CD4-positive, alpha-beta T cell (primary cell): ENCODE data around the gene ARHGEF4. TPM values are rescaled to one million over a fixed set of nuclear protein-coding genes. Genes with fewer than 3 reads are reported as not detected.

Experiments used
- ATAC-seq: fragments of 200-7000 bp; cut with Tn5 transposase; one replicate; pipeline ENCODE4 v1.10.0; 2022; ENCODE audit warnings: mild to moderate bottlenecking; ENCODE audit not compliant: poor library complexity
- CTCF ChIA-PET: fragments of 350-600 bp; sonication (Branson Sonifier 250); formaldehyde crosslinking; loops from one replicate; lab custom pipeline; 2021; ENCODE audit warnings: antibody characterized with exemption, inconsistent platforms; lab: Charles Lee
- POLR2A ChIA-PET: fragments of 350-600 bp; sonication (Branson Sonifier 250); formaldehyde crosslinking; loops from one replicate; lab custom pipeline; 2021; ENCODE audit warnings: antibody characterized with exemption, inconsistent platforms; lab: Charles Lee
- DNase-seq, 14 experiments: peaks; one replicate each; pipeline ENCODE4 v3.0.0-alpha.2; 2013 to 2020; ENCODE audit warnings: mixed read lengths in 2 of 14
- H3K27ac ChIP-seq, 2 donors: one replicate each; pipeline versions ENCODE4 v1.5.1 to v1.7.0; 2013; ENCODE audit warnings: low read length in 2 of 2, low read depth in 1 of 2, mild to moderate bottlenecking in 1 of 2
- H3K27me3 ChIP-seq, 2 experiments: 1 replicate in 1 of 2; 2 replicates in 1 of 2; pipeline versions ENCODE4 v1.6.1 to v1.7.0; 2013; ENCODE audit warnings: low read length in 2 of 2, control low read depth in 1 of 2, mild to moderate bottlenecking in 1 of 2, moderate library complexity in 1 of 2; ENCODE audit not compliant: insufficient read depth in 2 of 2, control insufficient read depth in 1 of 2
- H3K36me3 ChIP-seq: one replicate; pipeline ENCODE4 v1.6.1; 2013; ENCODE audit warnings: low read length, control low read depth; ENCODE audit not compliant: insufficient read depth
- H3K4me1 ChIP-seq: one replicate; pipeline ENCODE4 v1.6.1; 2013; ENCODE audit warnings: low read length, control low read depth; ENCODE audit not compliant: insufficient read depth
- H3K4me3 ChIP-seq: one replicate; pipeline ENCODE4 v1.5.1; 2013; ENCODE audit warnings: mild to moderate bottlenecking, low read length, moderate library complexity
- H3K9me3 ChIP-seq, 2 experiments: 1 replicate in 1 of 2; 2 replicates in 1 of 2; pipeline versions ENCODE4 v1.6.1 to v1.7.0; 2013; ENCODE audit warnings: low read length in 2 of 2, mild to moderate bottlenecking in 2 of 2, control low read depth in 1 of 2, moderate library complexity in 1 of 2; ENCODE audit not compliant: control insufficient read depth in 1 of 2, insufficient read depth in 1 of 2
- H3K27ac Mint-ChIP-seq: one replicate; pipeline ENCODE4 v1.8.0; 2020; ENCODE audit warnings: mixed read lengths
- H3K27me3 Mint-ChIP-seq: one replicate; pipeline ENCODE4 v1.8.0; 2021; ENCODE audit warnings: mixed read lengths
- H3K36me3 Mint-ChIP-seq: one replicate; pipeline ENCODE4 v1.8.0; 2021; ENCODE audit warnings: low read depth, mixed read lengths
- H3K4me1 Mint-ChIP-seq: one replicate; pipeline ENCODE4 v1.8.0; 2021; ENCODE audit warnings: low read depth, mixed read lengths
- H3K4me3 Mint-ChIP-seq: one replicate; pipeline ENCODE4 v1.8.0; 2020; ENCODE audit warnings: mild to moderate bottlenecking, mixed read lengths
- H3K9me3 Mint-ChIP-seq: one replicate; pipeline ENCODE4 v1.8.0; 2020; ENCODE audit warnings: mixed read lengths
- CTCF ChIP-seq: fragments of 200-600 bp; IDR thresholded peaks from one replicate; pipeline ENCODE4 v1.8.0; 2022; ENCODE audit warnings: antibody characterized with exemption, mild to moderate bottlenecking
- intact Hi-C, 2 experiments: fragments of 100-400 bp; cut with DNase I in 1 of 2; cut with micrococcal nuclease in 1 of 2; formaldehyde crosslinking; loops; one replicate each; pipeline versions ENCODE4 v1.15.1 to v1.9.0; 2023 to 2025; cut with DNase I, micrococcal nuclease
- total RNA-seq, 174 experiments: library from RNA in 2 of 174; stranded (reverse) in 2 of 174; gene quantifications; one replicate each; pipeline ENCODE4 v1.2.3 and lab custom pipeline; 2021 to 2026

ARHGEF4 gene
- total RNA-seq, 2 experiments from 2014 or later: 3.6 to 4.1 TPM

GRCh38 chr2:130807659-130808385, 28.9 kb upstream of the ARHGEF4 start:
- no peak overlapping the region for H3K27ac Mint-ChIP-seq
- intact Hi-C loops: no loop called here
- H3K36me3 ChIP-seq: no peaks in the 10 kb centered on the region

GRCh38 chr2:130808482-130809268, 28.0 kb upstream of the ARHGEF4 start:
- intact Hi-C loops: no loop called here
- no peak overlapping the region for H3K27ac Mint-ChIP-seq
- POLR2A ChIA-PET: no interaction called here

More at GRCh38 chr2:130807659-130808385, 28.9 kb upstream of the ARHGEF4 start:
- H3K4me3 Mint-ChIP-seq: no peak overlapping the region
- no peak for TF ChIP-seq CTCF
- no peak overlapping the region for H3K4me3 ChIP-seq
- ChIA-PET CTCF (interaction anchor here (0.5 kb wide), 1 partner anchor 607 kb away, joined by 6 read pairs; no protein-coding TSS in a partner anchor), POLR2A (no interaction called here)
- no peak for ATAC-seq
- peaks cover 4% of the 10 kb centered on the region for H3K27me3 Mint-ChIP-seq
- H3K36me3 Mint-ChIP-seq: no peaks in the 10 kb centered on the region
- no peak overlapping the region for H3K27ac ChIP-seq
- H3K4me1 Mint-ChIP-seq: peaks cover 5% of the 10 kb centered on the region
- H3K9me3 ChIP-seq: no peaks in the 10 kb centered on the region
- H3K27me3 ChIP-seq: no peaks in the 10 kb centered on the region
- DNase-seq: no peak
- no peaks in the 10 kb centered on the region for H3K9me3 Mint-ChIP-seq
- peaks cover 3% of the 10 kb centered on the region for H3K4me1 ChIP-seq

GRCh38 chr2:130810490-130810889, 26.2 kb upstream of the ARHGEF4 start:
- Mint-ChIP-seq H3K27ac (no peak overlapping the region), H3K27me3 (peaks cover 4% of the 10 kb centered on the region), H3K4me1 (peaks cover 5% of the 10 kb centered on the region), H3K9me3 (no peaks in the 10 kb centered on the region), H3K4me3 (no peak overlapping the region), H3K36me3 (no peaks in the 10 kb centered on the region)
- ATAC-seq: no peak
- Histone ChIP-seq H3K9me3 (no peaks in the 10 kb centered on the region), H3K4me3 (no peak overlapping the region), H3K4me1 (peaks cover 3% of the 10 kb centered on the region), H3K27me3 (no peaks in the 10 kb centered on the region), H3K27ac (no peak overlapping the region), H3K36me3 (no peaks in the 10 kb centered on the region)
- ChIA-PET CTCF (no interaction called here), POLR2A (no interaction called here)
- intact Hi-C loops: no loop called here
- no peak for DNase-seq
- no peak for TF ChIP-seq CTCF

More at GRCh38 chr2:130808482-130809268, 28.0 kb upstream of the ARHGEF4 start:
- Mint-ChIP-seq H3K36me3 (no peaks in the 10 kb centered on the region), H3K27me3 (peaks cover 4% of the 10 kb centered on the region), H3K4me1 (peaks cover 5% of the 10 kb centered on the region), H3K4me3 (no peak overlapping the region), H3K9me3 (no peaks in the 10 kb centered on the region)
- H3K36me3 ChIP-seq: no peaks in the 10 kb centered on the region
- peaks cover 3% of the 10 kb centered on the region for H3K4me1 ChIP-seq
- H3K4me3 ChIP-seq: no peak overlapping the region
- H3K27me3 ChIP-seq: no peaks in the 10 kb centered on the region
- H3K9me3 ChIP-seq: no peaks in the 10 kb centered on the region
- no peak for TF ChIP-seq CTCF
- ATAC-seq (no peak), DNase-seq (no peak)
- no peak overlapping the region for H3K27ac ChIP-seq
- CTCF ChIA-PET: interaction anchor here (0.5 kb wide), 1 partner anchor 606 kb away, joined by 6 read pairs; no protein-coding TSS in a partner anchor
